Prostate gland (tissue), 2 donors: ENCODE data around the gene TRAF3IP1.

Experiments used
- POLR2A ChIP-seq: fragments of 450-650 bp; IDR thresholded peaks from one replicate; pipeline ENCODE4 v1.6.1; 2016; ENCODE audit warnings: antibody characterized with exemption, mild to moderate bottlenecking
- POLR2AphosphoS5 ChIP-seq: sonication (generic); formaldehyde crosslinking; IDR thresholded peaks from one replicate; pipeline ENCODE4 v1.6.1; 2017; ENCODE audit warnings: antibody characterized with exemption
- TF ChIP-seq, protein P1 (sequence below), 4 experiments: fragments of 200-600 bp in 2 of 4; fragments of 450-650 bp in 2 of 4; sonication (generic) in 2 of 4; IDR thresholded peaks; 1 replicate in 3 of 4; 2 replicates in 1 of 4; pipeline ENCODE4 v1.5.1; 2016 to 2019; ENCODE audit warnings: antibody characterized with exemption in 4 of 4, mild to moderate bottlenecking in 2 of 4, moderate library complexity in 2 of 4

DNA sequence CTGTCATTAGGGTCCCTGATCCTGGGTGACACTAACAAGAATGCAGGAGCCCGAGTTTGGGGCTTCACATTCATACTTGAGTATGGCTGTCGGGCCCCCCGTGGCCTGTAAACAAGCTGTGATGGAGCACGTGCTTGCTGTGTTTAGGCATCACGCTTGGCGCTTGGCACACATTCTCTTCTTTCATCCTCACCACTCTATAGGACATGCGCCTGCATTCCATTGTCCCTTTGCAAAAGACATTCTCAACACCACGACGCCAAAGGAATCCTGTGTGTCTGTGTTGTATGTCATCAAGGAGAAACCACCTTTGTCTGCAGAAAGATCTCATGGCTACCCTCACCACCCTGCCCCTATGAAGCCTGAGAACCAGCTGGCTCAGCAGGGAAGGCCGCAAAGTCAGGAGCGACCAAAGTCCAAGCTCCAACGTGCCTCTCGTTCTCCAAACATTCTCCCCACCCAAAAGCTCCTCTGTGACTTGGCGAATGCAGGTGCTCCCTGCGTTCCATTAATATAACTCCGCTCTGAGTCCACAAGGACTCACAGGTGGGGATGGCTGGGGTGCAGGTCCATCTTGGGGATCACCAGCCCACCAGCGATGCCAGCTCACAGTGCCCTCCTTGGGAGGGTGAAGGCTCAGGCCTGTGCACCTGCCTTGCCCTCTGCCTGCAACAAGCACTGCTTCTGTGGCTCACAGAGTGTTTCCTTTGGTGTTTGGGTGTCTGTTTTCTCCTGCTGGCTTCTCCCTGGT lies 25.8 kb upstream of the TRAF3IP1 start:
- TF ChIP-seq, protein P1, sequence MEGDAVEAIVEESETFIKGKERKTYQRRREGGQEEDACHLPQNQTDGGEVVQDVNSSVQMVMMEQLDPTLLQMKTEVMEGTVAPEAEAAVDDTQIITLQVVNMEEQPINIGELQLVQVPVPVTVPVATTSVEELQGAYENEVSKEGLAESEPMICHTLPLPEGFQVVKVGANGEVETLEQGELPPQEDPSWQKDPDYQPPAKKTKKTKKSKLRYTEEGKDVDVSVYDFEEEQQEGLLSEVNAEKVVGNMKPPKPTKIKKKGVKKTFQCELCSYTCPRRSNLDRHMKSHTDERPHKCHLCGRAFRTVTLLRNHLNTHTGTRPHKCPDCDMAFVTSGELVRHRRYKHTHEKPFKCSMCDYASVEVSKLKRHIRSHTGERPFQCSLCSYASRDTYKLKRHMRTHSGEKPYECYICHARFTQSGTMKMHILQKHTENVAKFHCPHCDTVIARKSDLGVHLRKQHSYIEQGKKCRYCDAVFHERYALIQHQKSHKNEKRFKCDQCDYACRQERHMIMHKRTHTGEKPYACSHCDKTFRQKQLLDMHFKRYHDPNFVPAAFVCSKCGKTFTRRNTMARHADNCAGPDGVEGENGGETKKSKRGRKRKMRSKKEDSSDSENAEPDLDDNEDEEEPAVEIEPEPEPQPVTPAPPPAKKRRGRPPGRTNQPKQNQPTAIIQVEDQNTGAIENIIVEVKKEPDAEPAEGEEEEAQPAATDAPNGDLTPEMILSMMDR (IDR thresholded peaks at IDR 0.05), result no peak
- TF ChIP-seq POLR2A (no peak), POLR2AphosphoS5 (no peak)
